WI38 (cell line): Measurements from ENCODE around the gene NCOA1.
"Not testable (repeated sequence)": the region's sequence is repeated elsewhere in the genome, so short reads cannot be mapped to it uniquely, and the experiment has no call there.

Source experiments
- H3K4me3 ChIP-seq: 2 replicates; pipeline ENCODE4 v1.5.1; 2011; ENCODE audit warnings: low read depth, mild to moderate bottlenecking, control low read depth, low read length
- CTCF ChIP-seq: IDR thresholded peaks from 2 replicates; pipeline ENCODE4 v1.5.1; 2012; ENCODE audit warnings: low read depth, mild to moderate bottlenecking, control low read depth, low read length

The NCOA1 gene

DNA sequence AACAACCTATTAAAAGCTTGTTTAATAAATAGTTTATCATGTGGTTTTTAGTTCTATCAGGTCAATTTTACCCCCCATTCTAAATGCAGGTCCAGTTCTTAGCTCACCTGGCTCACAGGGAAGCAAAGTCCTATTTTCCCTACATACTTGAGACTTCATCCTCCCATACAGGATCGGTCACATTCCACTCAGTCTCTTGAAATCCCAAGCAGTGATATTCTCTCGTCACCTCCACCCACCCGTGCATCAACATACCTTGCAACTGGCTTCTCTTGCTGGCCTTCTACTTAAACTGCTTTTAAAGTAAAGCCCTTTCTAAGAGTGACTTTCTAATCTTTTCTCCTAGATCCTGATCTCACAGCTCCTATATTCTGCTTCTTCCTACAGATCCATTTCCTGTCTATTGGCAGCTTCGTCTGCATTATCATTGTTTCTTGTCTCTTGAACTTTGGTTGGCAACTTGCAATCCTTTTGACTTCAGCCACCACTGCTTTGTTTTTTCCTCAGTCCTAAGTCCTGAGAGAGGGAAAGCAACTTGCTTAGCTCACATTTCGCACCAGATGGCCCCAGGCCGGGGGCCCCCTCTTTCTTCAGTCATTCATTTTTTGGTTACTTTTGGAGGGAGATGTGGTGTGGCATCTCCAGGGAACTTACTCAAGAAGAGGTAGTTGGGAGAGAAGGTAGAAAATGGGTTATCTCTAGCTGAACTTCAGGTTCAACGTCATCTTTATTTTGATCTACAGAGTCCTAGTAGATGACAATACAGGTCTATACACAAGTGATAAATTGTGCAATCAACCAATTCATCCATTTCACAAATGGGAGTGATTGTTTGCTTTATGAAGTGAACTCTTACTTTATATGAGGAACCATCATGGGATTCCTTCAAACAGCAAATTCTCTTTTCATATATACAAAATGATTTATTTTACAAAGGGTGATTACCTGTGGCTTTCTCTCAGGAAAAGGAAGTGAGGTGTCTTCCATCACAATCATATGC is 23.9 kb upstream of the NCOA1 start:
- no peak for TF ChIP-seq CTCF
- no peak overlapping the region for H3K4me3 ChIP-seq

GRCh38 chr2:24468453-24468852 is 22.6 kb upstream of the NCOA1 start:
- H3K4me3 ChIP-seq, result not testable (repeated sequence)

DNA sequence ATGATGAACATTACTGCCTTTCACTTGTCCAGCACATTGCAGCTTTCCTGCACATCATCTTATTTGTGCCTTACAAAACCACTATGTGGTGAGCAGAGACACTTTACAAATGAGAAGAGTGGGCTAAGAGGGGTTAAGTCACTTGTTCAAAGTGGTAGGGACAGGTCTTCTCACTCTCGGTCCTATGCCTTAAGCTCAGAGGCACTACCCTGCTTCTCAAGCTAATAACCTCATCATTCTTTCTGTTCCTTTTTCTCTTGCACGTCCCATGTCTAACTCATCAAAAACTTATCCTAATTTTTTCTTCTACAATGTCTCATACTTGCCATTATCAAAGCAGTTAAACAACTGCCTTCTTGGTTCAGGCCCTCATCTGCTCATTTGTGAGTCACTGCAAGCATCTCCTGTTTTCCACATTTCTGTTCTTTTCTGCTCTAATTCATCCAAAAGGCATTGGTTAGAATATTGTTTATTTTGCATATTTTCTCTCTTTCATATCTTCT is 21.9 kb upstream of the NCOA1 start:
- no peak overlapping the region for H3K4me3 ChIP-seq
- no peak for TF ChIP-seq CTCF

DNA sequence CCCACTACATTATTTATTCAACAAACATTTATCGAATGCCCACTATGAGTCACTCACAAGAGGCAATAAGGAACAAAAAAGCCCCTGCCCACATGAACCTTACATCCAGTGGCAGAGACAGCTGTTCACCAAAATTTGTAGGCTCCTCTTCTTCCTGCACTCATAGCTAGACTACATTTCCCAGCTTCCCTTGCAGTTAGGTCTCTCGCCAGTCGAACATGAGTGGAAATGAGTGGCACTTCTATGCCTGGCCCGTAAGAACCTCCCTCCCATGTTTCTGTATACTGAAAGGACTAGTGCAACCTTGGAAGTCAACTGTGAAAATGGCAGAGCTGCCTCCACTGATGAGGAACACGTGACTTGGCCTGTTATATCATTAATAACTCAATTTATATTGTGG is 19.4 kb upstream of the NCOA1 start:
- H3K4me3 ChIP-seq, result no peak overlapping the region
- TF ChIP-seq CTCF, result no peak

GRCh38 chr2:24472416-24472815 is 18.6 kb upstream of the NCOA1 start:
- TF ChIP-seq CTCF, result no peak
- H3K4me3 ChIP-seq, result no peak overlapping the region

- TF ChIP-seq CTCF, result no peak
These were observed 17.4 kb upstream of the NCOA1 start for GRCh38 chr2:24473626-24474025.

GRCh38 chr2:24474053-24474452 is 17.0 kb upstream of the NCOA1 start:
- TF ChIP-seq CTCF, result no peak
- no peak overlapping the region for H3K4me3 ChIP-seq

More at GRCh38 chr2:24473626-24474025, 17.4 kb upstream of the NCOA1 start:
- H3K4me3 ChIP-seq, result no peak overlapping the region
